Measurements from ENCODE around the gene CPT1C. TPM values are rescaled to one million over a fixed set of nuclear protein-coding genes. Genes with fewer than 3 reads are reported as not detected.

The CPT1C gene
- 1 to 10 TPM in 1 of 2 donors, under 1 TPM in 1; 0.93 to 4.3 TPM for total RNA-seq

DNA sequence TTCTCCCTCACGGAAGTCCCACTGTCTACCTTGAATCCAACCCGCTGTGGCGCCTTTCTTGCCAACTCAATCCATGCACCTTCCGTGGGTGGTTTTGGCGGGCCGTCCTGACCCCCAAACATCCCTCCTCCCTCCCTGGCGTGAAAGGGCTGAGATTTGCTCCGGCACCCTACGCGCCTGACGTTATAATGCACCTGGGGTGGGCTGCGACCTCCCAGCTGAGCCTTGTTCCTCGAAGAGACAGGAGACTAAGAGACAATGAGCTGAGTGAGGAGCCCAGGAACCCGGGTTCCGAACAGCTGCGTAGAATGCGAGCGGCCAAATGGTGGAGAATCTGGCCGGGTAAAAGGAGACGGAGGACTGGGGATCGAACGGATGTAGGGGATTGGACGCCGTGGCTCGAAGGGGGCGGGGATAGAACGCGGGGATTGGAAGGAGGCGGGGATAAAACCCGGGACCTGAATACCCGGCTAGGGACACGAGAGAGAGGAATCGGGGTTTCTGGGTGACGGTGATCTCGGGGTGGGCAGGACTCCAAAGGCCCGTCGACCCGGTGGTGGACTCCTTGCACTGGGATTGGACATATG is at the start of gene CPT1C:
TSS of gene CPT1C (plus strand) at position 461 of the 587 bp plus-strand sequence. CDS start 1,137 bp downstream, outside the sequence.
- H3K9me3 Mint-ChIP-seq = no peaks in the 10 kb centered on the region
- peak; percentile 82 for ATAC-seq (replicated peaks)

DNA sequence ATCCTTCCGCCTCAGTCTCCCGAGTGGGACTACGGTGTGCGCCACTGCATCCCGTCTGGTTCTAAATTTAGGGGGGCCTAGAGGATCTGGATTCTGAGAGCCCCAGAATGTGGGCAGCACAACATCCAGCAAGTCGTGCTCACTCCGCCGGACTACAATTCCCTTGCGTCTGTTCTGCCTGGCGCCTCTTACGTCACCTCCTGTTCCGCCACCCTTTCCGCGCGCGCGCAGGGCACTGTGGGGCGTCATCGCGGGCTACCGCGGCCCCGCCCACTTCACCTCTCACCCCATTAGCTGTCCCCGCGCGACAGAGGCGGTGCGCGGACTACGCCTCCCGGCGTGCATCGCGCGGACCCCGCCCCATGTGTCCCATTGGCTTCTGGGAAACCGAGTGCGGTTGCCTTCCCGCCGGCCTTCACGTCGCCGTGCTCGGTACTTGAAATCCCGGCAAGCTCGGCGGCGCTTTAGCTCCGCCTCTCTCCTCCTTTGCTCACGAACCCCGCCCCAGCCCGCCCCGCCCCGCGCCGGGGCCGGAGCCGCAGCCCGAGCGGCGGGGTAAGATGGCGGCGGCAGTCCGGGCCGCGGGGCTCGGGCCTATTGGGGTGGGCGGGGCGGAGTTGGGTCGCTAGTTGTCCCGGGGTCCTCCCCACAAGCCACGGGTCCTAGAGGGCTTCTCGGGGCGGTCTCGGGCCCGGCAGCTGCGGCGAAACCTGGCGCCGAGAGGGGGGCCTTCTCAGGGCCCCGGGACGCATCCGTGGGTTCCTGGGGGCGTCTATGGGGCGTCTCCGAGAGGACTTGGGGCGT is 49.0 kb upstream of the CPT1C start, which contains the start of gene SCAF1:
TSS of gene SCAF1 (plus strand) at position 522 of the 804 bp plus-strand sequence. CDS start 2,818 bp downstream, outside the sequence.
- H3K36me3 Mint-ChIP-seq (ENCODE audit: low read depth) = peaks cover 45% of the 10 kb centered on the region
- H3K27me3 Mint-ChIP-seq = no peaks in the 10 kb centered on the region
- H3K27ac Mint-ChIP-seq = peak within 1 kb of the TSS; percentile 98
- H3K4me1 Mint-ChIP-seq = peaks cover 39% of the 10 kb centered on the region
- H3K4me3 Mint-ChIP-seq = peak within 1 kb of the TSS; percentile 99
- no peaks in the 10 kb centered on the region for H3K9me3 Mint-ChIP-seq
- peak; percentile 70 for ATAC-seq (replicated peaks)

More for the DNA sequence above, at the start of gene CPT1C:
- peaks cover 8% of the 10 kb centered on the region for H3K27me3 Mint-ChIP-seq
- peaks cover 38% of the 10 kb centered on the region for H3K36me3 Mint-ChIP-seq (ENCODE audit: low read depth)
- H3K4me3 Mint-ChIP-seq = peak within 1 kb of the TSS; percentile 83
- peak within 1 kb of the TSS; percentile 68 for H3K27ac Mint-ChIP-seq
- peaks cover 19% of the 10 kb centered on the region for H3K4me1 Mint-ChIP-seq

DNA sequence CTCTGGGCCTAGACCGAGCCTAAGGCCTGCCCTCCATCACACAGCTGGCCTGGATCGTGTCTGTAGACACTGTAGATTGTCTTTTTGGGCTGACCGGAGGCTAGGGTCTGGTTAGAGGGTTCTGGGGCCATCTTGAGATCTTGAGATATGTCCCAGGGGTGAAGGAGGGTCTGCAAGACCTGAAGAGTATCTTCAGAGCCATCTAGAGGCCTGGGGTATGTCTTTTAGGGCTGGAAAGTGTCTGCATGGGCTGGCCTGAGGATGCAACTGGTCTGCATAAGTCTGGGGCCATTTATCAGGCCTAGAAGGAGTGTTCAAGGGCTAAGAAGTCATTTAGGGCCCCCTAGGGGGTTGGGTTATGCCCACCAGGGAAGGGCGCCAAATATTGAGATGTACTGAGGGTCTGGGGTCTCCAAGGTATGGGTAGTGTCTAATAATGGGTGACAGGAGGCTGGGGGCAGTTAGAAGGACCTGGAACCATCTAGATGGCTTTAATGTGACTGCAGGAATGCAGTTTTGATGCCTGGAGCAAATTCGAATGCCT is 48.4 kb upstream of the CPT1C start:
- no peak for ATAC-seq (replicated peaks)
- Mint-ChIP-seq H3K9me3 (no peaks in the 10 kb centered on the region), H3K4me1 (peaks cover 39% of the 10 kb centered on the region)

DNA sequence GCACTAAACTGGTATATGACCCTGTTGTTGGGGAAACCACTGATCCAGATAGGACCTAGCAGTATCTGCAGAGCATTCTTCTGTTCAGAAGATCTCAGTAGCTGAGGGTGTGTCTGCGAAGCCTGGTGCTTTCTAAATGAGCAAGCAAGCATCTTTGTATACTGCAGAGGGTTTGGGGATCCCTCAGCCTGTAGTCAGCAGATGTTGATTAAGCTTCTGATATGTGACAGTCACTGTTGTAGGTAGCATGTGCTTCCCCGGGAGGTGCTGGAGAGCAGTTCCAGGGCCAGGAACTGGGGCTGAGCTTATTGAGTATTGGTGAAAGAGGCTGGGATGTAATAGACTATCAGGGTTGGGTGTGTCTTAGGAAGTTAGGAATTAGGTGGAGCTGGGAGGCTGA is 47.5 kb upstream of the CPT1C start:
- H3K4me3 Mint-ChIP-seq = peak overlapping the region; percentile 99
- peaks cover 61% of the 10 kb centered on the region for H3K36me3 Mint-ChIP-seq (ENCODE audit: low read depth)
- H3K27ac Mint-ChIP-seq = peak overlapping the region; percentile 98
- H3K9me3 Mint-ChIP-seq = no peaks in the 10 kb centered on the region
- no peaks in the 10 kb centered on the region for H3K27me3 Mint-ChIP-seq
- peaks cover 33% of the 10 kb centered on the region for H3K4me1 Mint-ChIP-seq
- no peak for ATAC-seq (replicated peaks)

More for the DNA sequence above, 48.4 kb upstream of the CPT1C start:
- Mint-ChIP-seq H3K36me3 (ENCODE audit: low read depth) (peaks cover 52% of the 10 kb centered on the region), H3K4me3 (peak overlapping the region; percentile 99), H3K27me3 (no peaks in the 10 kb centered on the region), H3K27ac (peak overlapping the region; percentile 98)

DNA sequence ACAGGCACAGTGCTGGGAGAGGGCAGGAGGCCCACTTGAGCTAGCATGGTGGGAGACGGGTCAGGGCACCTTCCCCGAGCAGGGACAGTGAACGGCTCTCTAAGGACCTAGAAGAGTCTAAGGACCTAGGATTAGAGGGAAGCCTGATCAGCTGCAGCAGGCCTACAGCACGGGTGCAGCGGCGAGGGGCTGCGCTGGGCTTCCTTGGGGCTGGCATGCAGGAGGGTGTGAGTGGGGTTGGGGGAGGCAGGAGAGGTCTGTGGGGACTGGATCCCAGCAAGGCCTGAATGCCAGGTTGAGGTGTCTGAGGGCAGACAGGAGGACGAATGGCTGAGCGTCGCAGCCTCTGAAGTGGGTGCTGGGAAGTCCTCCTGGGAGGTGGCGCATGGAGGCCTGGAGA is 45.3 kb upstream of the CPT1C start:
- no peaks in the 10 kb centered on the region for H3K9me3 Mint-ChIP-seq
- peak overlapping the region; percentile 41 for H3K27ac Mint-ChIP-seq
- no peaks in the 10 kb centered on the region for H3K27me3 Mint-ChIP-seq
- H3K36me3 Mint-ChIP-seq (ENCODE audit: low read depth) = peaks cover 74% of the 10 kb centered on the region
- no peak overlapping the region for H3K4me3 Mint-ChIP-seq
- H3K4me1 Mint-ChIP-seq = peaks cover 25% of the 10 kb centered on the region
- ATAC-seq (replicated peaks) = no peak

DNA sequence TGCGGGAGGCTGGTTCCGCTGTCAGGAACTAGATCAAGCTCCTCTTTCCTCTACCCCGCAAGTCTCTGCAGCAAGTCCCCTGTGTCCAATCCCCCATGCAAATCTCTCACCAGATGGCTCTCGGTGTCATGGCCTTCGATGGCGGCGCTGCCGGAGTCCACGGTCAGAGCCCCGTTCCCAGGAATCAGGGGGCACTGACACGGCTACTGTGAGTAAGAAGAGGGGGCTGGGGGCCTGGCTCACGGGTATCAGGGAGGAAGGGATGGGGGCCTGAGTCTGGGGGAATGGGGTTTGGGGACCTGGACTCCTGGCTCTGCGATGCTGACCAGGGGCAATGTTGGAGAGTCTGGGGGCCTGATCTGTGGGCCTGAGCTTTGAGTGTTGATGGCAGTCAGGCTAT is 44.9 kb upstream of the CPT1C start:
- Mint-ChIP-seq H3K36me3 (ENCODE audit: low read depth) (peaks cover 70% of the 10 kb centered on the region), H3K27ac (peak overlapping the region; percentile 41), H3K4me3 (no peak overlapping the region), H3K9me3 (no peaks in the 10 kb centered on the region), H3K27me3 (no peaks in the 10 kb centered on the region), H3K4me1 (peaks cover 25% of the 10 kb centered on the region)
- ATAC-seq (replicated peaks) = no peak

DNA sequence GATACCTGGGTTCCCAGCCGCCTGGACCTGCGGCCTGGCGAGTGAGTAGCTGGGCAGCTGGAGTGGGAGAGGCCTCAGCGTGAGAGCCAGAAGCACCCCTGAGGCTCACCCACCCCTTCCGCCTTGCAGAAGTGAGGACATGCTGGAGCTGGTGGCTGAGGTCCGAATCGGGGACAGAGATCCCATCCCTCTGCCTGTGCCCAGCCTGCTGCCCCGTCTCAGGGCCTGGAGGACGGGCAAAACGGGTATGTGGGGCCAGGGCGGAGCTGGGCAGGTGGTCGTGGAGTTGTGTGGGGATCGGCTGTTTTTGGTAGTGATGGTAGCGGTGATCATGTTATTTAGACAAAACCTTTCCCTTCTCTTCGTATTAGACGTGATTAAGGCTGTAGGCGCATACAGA is 44.3 kb upstream of the CPT1C start:
- no peak for ATAC-seq (replicated peaks)
- H3K4me1 Mint-ChIP-seq = peaks cover 25% of the 10 kb centered on the region
- H3K9me3 Mint-ChIP-seq = no peaks in the 10 kb centered on the region
- peaks cover 67% of the 10 kb centered on the region for H3K36me3 Mint-ChIP-seq (ENCODE audit: low read depth)
- H3K27me3 Mint-ChIP-seq = no peaks in the 10 kb centered on the region
- no peak overlapping the region for H3K27ac Mint-ChIP-seq
- H3K4me3 Mint-ChIP-seq = no peak overlapping the region

DNA sequence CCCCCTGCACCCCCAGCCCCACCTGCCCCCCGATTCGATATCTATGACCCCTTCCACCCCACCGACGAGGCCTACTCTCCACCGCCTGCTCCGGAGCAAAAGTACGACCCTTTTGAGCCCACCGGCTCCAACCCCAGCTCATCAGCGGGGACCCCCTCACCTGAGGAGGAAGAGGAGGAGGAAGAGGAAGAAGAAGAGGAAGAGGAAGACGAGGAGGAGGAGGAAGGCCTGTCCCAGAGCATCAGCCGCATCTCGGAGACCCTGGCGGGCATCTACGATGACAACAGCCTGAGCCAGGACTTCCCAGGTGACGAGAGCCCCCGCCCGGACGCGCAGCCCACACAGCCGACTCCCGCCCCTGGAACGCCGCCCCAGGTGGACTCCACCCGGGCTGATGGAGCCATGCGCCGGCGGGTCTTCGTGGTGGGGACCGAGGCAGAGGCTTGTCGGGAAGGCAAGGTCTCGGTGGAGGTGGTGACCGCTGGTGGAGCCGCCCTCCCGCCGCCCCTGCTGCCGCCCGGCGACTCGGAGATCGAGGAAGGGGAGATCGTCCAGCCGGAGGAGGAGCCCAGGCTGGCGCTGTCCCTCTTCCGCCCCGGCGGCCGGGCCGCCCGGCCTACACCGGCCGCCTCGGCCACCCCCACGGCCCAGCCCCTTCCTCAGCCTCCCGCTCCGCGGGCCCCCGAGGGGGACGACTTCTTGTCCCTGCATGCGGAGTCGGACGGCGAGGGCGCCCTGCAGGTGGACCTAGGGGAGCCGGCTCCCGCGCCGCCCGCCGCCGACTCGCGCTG is 39.7 kb upstream of the CPT1C start:
- no peak overlapping the region for H3K27ac Mint-ChIP-seq
- H3K36me3 Mint-ChIP-seq (ENCODE audit: low read depth) = peaks cover 75% of the 10 kb centered on the region
- H3K4me3 Mint-ChIP-seq = no peak overlapping the region
- no peaks in the 10 kb centered on the region for H3K9me3 Mint-ChIP-seq
- H3K4me1 Mint-ChIP-seq = peaks cover 4% of the 10 kb centered on the region
- no peaks in the 10 kb centered on the region for H3K27me3 Mint-ChIP-seq
- no peak for ATAC-seq (replicated peaks)

DNA sequence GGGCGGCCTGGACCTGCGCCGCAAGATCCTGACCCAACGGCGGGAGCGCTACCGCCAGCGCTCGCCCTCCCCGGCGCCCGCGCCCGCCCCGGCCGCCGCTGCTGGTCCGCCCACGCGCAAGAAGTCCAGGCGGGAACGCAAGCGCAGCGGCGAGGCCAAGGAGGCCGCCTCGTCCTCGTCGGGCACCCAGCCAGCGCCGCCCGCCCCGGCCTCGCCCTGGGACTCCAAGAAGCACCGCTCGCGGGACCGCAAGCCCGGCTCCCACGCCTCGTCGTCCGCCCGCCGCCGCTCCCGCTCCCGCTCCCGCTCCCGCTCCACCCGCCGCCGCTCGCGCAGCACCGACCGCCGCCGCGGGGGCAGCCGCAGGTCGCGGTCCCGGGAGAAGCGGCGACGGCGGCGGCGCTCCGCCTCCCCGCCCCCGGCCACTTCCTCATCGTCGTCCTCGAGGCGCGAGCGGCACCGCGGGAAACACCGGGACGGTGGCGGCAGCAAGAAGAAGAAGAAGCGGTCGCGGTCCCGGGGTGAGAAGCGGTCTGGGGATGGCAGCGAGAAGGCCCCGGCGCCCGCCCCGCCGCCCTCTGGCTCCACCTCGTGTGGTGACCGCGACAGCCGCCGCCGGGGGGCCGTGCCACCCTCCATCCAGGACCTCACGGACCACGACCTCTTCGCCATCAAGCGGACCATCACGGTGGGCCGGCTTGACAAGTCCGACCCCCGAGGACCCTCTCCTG is 38.9 kb upstream of the CPT1C start:
- Mint-ChIP-seq H3K27ac (no peak overlapping the region), H3K36me3 (ENCODE audit: low read depth) (peaks cover 75% of the 10 kb centered on the region)

DNA sequence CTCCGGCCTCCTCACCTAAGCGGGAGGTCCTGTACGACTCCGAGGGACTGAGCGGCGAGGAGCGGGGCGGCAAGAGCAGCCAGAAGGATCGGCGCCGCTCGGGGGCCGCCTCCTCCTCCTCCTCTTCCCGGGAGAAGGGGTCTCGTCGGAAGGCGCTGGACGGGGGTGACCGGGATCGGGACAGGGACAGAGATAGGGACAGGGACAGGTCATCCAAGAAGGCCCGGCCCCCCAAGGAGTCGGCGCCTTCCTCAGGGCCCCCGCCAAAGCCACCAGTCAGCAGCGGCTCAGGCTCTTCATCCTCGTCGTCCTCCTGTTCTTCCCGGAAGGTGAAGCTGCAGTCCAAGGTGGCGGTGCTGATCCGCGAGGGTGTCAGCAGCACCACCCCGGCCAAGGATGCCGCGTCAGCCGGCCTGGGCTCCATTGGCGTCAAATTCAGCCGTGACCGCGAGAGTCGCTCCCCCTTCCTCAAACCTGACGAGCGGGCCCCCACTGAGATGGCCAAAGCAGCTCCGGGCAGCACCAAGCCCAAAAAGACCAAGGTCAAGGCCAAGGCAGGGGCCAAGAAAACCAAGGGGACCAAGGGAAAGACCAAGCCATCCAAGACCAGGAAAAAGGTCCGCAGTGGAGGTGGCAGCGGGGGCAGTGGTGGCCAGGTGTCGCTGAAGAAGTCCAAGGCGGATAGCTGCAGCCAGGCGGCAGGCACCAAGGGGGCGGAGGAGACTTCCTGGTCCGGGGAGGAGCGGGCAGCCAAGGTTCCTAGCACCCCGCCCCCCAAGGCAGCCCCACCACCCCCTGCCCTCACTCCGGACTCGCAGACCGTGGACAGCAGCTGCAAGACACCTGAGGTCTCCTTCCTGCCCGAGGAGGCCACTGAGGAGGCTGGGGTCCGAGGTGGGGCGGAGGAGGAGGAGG is 38.1 kb upstream of the CPT1C start:
- no peaks in the 10 kb centered on the region for H3K27me3 Mint-ChIP-seq
- H3K4me3 Mint-ChIP-seq = no peak overlapping the region
- ATAC-seq (replicated peaks) = no peak
- peaks cover 73% of the 10 kb centered on the region for H3K36me3 Mint-ChIP-seq (ENCODE audit: low read depth)
- H3K9me3 Mint-ChIP-seq = no peaks in the 10 kb centered on the region
- H3K4me1 Mint-ChIP-seq = no peaks in the 10 kb centered on the region
- H3K27ac Mint-ChIP-seq = no peak overlapping the region

More for the DNA sequence above, 38.9 kb upstream of the CPT1C start:
- Mint-ChIP-seq H3K27me3 (no peaks in the 10 kb centered on the region), H3K9me3 (no peaks in the 10 kb centered on the region), H3K4me1 (peaks cover under 1% of the 10 kb centered on the region), H3K4me3 (no peak overlapping the region)
- ATAC-seq (replicated peaks) = no peak

DNA sequence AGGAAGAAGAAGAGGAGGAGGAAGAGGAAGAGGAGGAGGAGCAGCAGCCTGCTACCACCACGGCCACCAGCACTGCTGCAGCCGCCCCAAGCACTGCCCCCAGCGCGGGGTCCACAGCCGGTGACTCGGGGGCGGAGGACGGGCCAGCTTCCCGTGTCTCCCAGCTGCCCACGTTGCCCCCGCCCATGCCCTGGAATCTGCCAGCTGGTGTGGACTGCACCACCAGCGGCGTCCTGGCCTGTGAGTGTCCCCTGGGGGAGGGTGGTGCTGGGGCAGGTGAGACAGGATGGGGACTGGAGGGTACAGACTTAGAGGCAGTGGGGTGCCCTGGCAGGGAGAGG is 37.5 kb upstream of the CPT1C start:
- no peaks in the 10 kb centered on the region for H3K9me3 Mint-ChIP-seq
- H3K4me3 Mint-ChIP-seq = no peak overlapping the region
- no peak overlapping the region for H3K27ac Mint-ChIP-seq
- ATAC-seq (replicated peaks) = no peak
- no peaks in the 10 kb centered on the region for H3K4me1 Mint-ChIP-seq
- peaks cover 68% of the 10 kb centered on the region for H3K36me3 Mint-ChIP-seq (ENCODE audit: low read depth)
- H3K27me3 Mint-ChIP-seq = no peaks in the 10 kb centered on the region

DNA sequence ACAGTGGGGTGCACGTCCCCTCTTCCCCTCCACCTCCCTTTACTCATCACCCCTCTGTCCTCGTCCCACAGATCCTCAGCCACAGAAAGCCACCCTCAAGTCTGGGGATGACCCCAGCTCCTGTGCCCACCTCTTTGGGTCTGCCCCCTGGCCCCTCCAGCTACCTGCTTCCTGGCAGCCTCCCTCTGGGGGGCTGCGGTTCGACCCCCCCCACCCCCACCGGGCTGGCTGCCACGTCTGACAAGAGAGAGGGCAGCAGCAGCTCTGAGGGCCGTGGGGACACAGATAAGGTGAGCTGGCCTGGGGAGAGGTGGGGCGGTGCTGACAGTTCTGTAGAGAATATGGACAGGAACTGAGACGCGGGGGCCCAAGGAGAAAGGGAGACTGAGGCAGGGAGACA is 36.3 kb upstream of the CPT1C start:
- H3K27me3 Mint-ChIP-seq = no peaks in the 10 kb centered on the region
- ATAC-seq (replicated peaks) = no peak
- H3K9me3 Mint-ChIP-seq = no peaks in the 10 kb centered on the region
- H3K27ac Mint-ChIP-seq = no peak overlapping the region
- no peaks in the 10 kb centered on the region for H3K4me1 Mint-ChIP-seq
- peaks cover 67% of the 10 kb centered on the region for H3K36me3 Mint-ChIP-seq (ENCODE audit: low read depth)
- H3K4me3 Mint-ChIP-seq = no peak overlapping the region

Measured in activated T-helper 17 cell treated with anti-CD3 and anti-CD28 coated beads, Interleukin-2, amount 50 U/mL, for 72 hours (primary cell).